ENCODE results near the gene ASCL5.

DNA sequence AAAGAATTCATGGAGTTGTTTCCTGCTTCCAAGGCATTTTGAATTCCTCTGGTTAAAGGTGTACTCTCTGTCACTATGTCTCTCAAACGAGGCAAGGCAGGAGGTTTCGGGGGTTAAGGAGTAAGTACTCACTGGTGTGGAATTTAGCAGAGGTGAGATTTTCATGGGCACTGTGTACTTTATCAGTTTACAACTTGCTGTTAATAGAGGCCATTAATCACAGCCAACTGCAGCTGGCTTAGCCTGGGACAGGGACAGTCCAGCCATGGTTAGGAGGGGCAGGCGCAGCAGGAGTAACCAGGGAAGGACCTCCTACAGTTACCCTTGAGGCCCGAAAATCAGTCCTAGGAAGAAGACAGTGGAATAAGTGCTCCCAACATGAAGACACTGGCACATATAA is 45.3 kb upstream of the ASCL5 start:
- TF ChIP-seq, protein P1, sequence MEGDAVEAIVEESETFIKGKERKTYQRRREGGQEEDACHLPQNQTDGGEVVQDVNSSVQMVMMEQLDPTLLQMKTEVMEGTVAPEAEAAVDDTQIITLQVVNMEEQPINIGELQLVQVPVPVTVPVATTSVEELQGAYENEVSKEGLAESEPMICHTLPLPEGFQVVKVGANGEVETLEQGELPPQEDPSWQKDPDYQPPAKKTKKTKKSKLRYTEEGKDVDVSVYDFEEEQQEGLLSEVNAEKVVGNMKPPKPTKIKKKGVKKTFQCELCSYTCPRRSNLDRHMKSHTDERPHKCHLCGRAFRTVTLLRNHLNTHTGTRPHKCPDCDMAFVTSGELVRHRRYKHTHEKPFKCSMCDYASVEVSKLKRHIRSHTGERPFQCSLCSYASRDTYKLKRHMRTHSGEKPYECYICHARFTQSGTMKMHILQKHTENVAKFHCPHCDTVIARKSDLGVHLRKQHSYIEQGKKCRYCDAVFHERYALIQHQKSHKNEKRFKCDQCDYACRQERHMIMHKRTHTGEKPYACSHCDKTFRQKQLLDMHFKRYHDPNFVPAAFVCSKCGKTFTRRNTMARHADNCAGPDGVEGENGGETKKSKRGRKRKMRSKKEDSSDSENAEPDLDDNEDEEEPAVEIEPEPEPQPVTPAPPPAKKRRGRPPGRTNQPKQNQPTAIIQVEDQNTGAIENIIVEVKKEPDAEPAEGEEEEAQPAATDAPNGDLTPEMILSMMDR (conservative IDR thresholded peaks at IDR 0.05; ENCODE audit: low read depth, low read length): no peak
- no peak for TF ChIP-seq EZH2 (IDR thresholded peaks at IDR 0.05; ENCODE audit: borderline replicate concordance, low read depth, low read length, poor library complexity, severe bottlenecking)
